PC-3 (cell line): Measurements from ENCODE around the gene LBHD2.

ENCODE experiments used
- CTCF ChIP-seq: fragments of 300-600 bp; sonication (generic); conservative IDR thresholded peaks from 2 replicates; pipeline ENCODE4 v1.5.1; 2017; ENCODE audit warnings: antibody characterized with exemption, low read depth, mild to moderate bottlenecking, low read length
- EZH2 ChIP-seq: fragments of 300-600 bp; sonication (generic); IDR thresholded peaks from one replicate; pipeline ENCODE4 v1.6.1; 2017; ENCODE audit warnings: antibody characterized with exemption, mild to moderate bottlenecking, low read length; ENCODE audit not compliant: unreplicated experiment
- EZH2phosphoT487 ChIP-seq: fragments of 300-600 bp; sonication (generic); IDR thresholded peaks from 2 replicates; pipeline ENCODE4 v1.6.1; 2018; ENCODE audit warnings: mild to moderate bottlenecking, antibody characterized with exemption, low read length, borderline replicate concordance

DNA sequence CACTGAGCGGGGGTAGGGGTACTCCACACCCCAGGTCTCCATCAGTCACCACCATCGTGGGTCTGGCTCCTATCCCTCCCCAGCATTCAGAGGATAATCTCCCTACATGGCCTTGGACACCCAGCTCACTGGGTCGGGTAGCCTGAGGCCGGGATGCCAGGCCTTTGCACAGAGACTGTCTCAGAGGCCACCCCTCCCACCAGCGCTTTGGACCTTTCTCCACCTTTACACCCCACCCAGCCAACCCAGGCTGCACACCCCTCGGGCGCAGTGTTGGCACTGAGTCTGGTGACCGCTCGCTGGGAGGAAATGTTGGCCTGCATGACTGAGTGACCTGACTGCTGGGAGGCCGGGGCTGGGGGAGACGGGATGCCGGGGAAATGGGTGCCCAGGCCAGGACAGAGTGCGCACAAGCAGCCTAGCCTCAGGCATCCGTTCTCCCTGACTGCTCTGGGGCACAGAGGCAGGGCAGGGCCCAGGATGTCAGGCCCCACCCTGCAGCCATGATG, 10.6 kb upstream of the LBHD2 start:
- no peak for TF ChIP-seq CTCF
- no peak for TF ChIP-seq EZH2
- TF ChIP-seq EZH2phosphoT487: no peak
